GM19351 (cell line): ENCODE results near the gene CRIP2.

Experiments
- ATAC-seq: cut with Tn5 transposase; IDR thresholded peaks from one replicate; pipeline ENCODE4 v1.9.1; 2021; ENCODE audit warnings: mild to moderate bottlenecking, moderate library complexity; ENCODE audit not compliant: unreplicated experiment

Gene CRIP2

GRCh38 chr14:105496831-105497591, 22.4 kb downstream of the CRIP2 start:
- ATAC-seq, result no peak

- no peak for ATAC-seq
Observed at GRCh38 chr14:105497671-105498429, 23.2 kb downstream of the CRIP2 start.

- no peak for ATAC-seq
Observed at GRCh38 chr14:105498430-105499255, 24.0 kb downstream of the CRIP2 start.

DNA sequence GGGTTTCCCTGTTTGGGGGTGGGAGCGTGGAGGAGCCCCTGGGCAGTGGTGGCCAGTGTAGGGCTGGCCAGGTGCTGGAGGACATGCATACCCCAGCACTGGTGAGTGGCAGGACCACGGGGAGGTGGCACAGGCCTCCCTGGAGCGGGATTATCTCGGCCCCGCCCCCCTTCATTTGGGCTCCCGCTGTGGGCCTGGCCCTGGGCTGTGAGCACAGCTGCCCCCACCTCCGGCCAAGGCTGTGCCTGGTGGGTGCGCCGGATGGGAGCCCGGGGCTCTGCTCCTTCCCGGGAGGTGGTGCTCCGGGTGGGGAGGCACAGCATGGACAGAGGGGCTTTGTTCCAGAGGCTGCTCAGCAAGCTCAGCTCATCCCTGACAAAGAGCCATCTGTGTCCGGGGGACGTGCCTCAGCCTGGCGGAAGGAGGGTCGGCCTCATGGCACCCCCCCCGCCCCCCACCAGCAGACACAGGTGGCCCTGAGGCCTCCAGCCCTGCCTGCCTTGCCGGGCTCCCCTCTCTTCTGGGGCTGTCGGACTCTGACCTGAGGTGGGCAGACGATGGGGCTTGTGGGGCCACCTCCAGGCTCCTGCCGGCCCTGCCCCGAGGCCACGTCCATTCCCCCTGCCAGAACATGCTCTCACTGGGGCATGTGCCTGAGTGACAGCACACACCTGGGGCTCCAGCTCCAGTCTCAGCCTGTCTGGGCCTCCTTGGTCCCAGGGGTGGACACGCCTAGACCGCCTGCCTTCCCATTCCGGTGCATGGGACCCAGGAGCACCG, 24.8 kb downstream of the CRIP2 start:
- no peak for ATAC-seq

DNA sequence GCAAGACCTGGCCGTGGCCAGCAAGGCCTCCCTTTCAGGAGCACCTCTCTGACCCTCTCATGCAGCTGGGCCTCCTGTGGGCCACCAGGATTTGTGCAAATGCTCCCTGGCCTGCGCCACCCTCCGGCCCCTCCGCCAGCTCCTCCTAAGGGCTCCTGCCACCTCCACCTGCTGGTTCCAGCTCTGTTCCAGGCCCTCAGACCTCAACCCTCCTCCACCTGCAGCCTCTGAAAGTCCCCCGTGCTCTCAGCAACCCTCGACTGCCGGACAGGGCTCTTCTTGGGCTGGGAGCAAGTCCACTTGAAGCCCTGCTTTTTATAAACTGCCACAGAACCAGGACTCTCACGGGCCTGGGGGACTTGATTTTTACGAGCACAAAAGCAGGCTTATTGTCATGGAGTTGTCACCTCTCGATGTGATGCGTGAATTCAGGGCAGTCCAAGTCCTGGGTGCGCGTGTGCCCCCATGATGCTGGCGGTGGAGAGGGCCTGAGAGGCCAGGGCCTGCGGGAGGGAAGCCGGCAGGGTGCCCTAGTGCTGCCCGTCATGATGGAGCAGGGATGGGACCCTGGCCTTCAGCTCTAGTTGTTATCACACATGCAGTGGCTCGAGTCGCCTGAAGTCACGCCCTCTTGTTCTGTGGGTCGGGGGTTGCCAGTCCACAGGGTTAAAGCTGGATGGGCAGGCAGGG, 25.6 kb downstream of the CRIP2 start:
- ATAC-seq, result no peak

- ATAC-seq, result no peak
Observed at GRCh38 chr14:105500726-105501101, 26.1 kb downstream of the CRIP2 start.

GRCh38 chr14:105501504-105502291, 27.1 kb downstream of the CRIP2 start:
- no peak for ATAC-seq

- no peak for ATAC-seq
Observed at GRCh38 chr14:105502446-105503295, 28.1 kb downstream of the CRIP2 start.

DNA sequence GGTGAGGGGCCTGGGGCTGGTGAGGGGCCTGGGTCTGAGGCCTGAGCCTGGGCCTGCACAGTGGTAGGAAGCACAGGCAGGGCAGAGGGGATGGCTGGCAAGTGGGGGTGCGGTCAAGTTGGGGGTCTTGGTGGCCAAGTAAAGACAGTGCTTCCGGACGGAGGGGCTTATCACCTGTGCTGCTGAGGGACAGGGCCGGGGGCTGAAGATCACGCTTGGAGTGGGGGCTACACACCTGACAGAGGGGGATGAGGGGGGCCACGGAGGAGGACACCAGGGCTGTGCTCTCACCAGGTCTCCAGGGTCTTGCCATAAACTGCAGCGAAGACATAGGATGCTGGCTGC, 28.6 kb downstream of the CRIP2 start:
- no peak for ATAC-seq

DNA sequence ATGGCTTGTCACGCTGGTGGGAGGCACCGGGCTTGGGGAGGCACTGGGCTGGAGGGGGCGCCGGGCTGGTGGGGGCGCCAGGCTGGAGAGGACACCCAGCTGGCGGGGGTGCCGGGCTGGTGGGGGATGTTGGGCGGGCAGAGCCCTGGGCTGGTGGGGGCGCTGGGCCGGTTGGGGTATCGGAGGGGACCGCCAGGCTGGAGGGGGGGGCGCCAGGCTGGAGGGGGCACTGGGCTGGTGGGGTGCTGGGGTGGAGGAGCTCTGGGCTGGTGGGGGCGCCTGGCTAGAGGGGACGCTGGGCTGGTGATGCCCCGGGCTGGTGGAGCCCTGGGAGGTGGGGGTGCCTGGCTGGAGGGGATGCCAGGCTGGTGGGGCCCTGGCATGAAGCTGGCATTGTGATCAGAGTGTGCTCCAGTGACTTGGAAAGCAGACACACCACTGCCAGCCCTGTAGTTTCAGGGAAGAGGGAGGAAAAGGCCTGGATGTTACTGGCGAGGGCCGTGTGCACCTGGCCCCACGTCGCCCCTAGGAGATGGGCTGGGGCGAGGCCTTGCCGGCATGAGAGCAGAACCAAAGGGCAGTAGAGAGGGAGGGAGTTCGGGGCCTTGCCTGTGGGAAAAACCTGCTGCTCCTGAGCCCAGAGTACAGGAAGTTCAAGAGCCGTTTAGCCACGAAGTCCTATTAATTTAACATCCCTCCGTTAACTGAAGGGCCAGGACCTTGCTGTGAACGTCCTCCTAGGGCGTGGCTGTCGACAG, 29.5 kb downstream of the CRIP2 start:
- ATAC-seq, result no peak

DNA sequence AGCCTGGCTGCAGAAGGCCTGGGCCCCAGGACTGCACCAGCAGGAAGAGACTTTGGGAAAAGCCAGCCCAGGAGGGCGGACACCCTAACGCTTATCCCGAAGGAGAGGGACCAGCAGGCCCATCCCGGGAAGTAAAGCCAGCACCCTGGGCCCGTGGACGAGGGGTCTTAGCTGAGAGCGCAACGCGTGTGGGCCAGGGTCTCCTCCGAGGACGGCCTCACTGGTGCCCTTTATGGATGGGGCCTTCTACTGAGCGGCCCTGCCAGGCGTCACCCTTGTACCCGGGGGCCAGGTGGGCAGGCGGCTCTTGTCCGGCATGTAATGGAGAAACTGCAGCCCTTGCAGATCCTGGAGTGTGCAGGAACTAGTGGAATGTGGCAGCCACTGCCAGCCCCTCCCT, 30.5 kb downstream of the CRIP2 start:
- ATAC-seq, result no peak

GRCh38 chr14:105507247-105507646, 32.6 kb downstream of the CRIP2 start:
- no peak for ATAC-seq

- no peak for ATAC-seq
Observed at GRCh38 chr14:105508069-105508468, 33.4 kb downstream of the CRIP2 start.

DNA sequence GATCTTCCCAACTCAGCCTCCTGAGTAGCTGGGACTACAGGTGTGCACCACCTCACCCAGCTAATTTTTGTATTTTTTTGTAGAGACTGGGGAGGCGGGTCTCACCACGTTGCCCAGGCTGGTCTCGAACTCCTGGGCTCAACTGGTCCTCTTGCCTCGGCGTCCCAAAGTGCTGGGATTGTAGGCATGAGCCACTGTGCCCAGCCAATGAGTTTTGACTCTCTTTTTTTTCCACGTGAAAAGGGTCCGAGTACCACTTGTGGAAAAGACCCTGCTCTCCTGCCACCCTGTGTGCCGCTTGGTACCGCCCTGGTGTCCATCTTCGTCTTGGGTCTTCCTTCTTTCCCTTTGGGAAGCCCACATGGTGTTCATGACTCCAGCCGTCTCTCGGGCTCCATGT, 34.0 kb downstream of the CRIP2 start:
- no peak for ATAC-seq

GRCh38 chr14:105517096-105517495, 42.5 kb downstream of the CRIP2 start:
- no peak for ATAC-seq

DNA sequence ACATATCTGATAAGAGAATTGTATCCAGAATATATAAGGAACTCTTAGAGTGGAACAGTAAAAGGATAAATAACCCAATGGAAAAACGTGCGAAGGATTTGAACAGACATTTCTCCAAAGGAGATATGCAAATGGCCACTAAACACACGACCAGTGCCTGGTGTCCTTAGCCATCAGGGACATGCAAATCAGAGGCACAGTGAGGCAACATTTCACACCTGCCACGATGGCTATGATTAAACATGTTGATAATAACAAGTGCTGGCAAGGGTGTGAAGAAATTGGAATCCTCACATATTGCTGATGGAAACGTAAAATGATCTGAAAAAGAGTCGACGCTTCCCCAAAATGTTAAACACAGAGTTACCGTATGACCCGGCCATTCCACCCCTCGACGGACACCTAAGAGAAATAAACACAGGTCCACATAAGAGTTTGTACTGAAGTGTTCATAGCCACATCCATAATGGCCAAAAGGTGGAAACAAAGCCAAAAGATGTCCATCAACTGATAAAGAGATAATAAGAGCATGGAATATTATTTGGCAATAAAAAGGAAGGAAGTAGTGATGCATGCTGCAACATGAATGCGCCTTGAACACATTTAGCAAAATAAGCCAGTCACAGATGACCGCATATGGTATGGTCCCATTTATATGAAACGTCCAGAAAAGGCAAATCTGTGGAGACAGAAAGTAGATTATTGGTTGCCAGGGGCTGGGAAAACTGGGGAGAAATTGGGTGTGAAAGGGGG, 45.5 kb downstream of the CRIP2 start:
- no peak for ATAC-seq

- ATAC-seq, result no peak
Observed at GRCh38 chr14:105525326-105525725, 50.7 kb downstream of the CRIP2 start.
